GM21390 (cell line): Measurements from ENCODE around the gene CCDC179.

Experiments used
- ATAC-seq: cut with Tn5 transposase; IDR thresholded peaks from one replicate; pipeline ENCODE4 v1.9.1; 2021; ENCODE audit not compliant: unreplicated experiment

Gene CCDC179

DNA sequence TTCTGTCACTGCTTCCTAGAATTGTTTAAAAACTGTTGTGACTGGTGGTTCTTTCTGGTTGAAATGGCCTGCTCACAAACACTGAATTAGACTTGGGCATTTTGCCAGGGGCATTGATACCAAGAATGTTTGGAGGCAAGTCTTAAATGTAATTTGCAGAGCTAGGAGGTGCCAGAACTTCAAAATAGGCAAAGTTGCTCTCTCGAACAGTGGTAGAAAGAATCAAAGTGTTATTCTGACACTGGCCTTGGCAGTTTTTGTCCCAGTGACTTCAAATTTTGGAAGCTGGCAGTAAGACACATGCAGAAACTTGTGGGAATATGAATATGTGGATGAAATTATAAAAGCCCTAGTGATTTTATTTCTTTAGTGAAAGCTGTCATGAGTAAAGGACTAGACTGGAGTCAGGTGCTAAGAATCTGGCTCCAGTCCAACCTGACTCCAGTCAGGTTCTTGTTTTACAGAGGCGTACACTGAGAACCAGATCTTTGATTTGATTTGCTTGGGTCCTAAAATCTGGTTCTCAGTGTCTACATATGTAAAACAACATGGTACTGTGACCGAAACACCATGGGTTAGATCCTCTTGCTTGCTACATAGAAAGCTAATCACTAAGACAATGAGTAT lies 51.6 kb downstream of the CCDC179 start:
- peak; percentile 22 for ATAC-seq

DNA sequence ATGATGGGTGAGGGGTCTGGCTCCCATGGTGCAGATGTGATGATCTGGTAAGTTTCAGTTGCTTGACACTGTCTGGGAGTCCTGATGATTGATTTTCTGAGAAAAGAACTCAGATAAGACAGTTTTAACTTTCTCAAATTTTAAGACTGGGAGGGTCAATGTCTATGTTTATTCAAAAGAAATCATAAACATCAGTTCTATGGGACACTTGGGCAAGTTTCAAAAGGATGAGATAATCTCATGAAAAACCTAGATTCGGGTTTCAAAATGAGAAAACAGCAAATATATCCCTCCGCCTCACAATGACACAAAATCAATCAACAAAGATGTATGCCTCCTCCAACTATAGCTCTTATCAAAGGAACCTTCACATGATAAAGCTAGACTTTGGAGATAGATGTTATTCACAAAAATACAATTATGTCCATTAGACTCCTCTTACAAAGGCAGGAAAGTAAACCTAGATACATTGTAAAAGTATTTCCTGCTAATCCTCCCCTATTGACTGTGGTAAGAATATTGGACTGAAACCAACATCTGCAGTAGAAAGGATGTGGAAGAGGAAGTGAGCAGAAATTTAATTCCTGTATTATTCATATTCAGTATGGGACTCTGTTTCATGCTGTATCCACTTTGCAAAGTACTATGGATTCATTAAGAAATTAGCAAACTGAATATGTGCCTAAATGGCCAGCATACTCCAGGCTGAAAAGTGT lies 52.3 kb downstream of the CCDC179 start:
- ATAC-seq, result peak; percentile 92

DNA sequence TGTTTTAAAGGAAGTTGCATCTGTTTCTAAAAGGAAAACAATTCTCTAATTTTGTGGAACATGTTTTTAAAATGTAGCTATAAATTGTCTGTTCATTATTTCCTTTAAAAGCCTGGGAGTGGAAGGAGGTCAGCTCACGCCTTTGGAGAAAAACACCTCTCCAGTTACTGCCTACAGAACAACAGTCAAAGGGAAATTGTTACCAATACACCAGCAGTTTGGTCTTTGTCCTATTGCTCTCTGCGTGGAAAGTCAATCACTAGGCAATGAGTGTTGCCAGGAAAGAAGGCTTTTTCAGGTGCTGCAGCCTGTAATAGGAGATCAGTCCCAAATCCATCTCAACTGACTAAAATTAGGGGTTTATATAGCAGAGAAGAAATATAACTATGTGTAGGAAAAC lies 52.9 kb downstream of the CCDC179 start:
- ATAC-seq, result no peak

DNA sequence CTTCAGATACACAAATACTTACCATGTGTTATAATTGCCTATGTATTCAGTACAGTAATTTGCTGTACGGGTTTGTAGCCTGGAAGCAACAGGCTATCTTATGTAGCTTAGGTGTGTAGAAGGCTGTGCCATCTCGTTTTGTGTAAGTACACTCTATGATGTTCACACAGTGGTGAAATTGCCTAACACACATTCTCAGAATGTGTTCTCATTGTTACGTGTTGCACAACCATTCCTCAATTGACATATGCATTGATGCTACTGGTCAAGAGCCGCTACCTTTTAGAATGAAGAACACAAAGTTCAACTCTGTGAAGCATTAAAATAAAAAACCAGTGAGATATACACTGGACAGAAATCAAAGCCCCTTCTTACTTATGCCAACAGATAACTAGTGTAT lies 57.4 kb downstream of the CCDC179 start:
- ATAC-seq, result no peak

DNA sequence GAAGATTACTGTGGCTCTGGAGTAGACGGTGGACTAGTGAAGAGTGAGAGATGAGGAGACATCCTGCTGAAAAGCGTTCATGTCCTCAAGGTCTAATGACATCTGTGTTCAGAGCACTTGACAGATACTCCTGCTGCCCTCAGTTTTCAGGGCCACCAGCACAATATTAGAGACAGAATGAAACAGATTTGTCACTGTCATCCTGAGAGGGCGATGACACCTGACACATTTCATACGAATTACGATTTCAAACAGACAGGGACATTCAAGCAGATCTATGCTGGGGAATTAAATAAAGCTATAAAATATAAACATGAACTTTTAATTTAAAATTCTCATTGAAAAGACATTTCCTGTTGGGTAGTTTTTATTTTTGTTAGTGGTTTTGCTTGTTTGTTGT lies 59.8 kb downstream of the CCDC179 start:
- no peak for ATAC-seq

DNA sequence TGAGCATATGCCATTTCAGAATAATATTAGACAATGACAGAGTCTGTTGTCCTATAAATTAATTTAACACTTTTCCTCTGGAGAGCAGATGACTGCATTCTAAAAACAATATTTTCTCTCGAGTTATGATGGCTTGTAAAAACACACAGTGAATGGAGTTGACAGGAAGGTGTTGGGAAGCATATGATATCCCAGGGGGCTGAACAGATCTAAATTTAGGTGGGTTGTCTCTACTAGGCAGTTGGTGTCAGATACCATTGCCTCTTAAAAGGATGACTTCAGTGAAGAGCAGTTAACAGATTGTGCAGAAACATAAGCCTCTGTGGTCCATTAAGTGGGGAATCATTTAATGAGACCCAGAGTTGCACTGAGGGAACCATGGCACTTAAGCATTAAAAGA lies 61.4 kb downstream of the CCDC179 start:
- ATAC-seq, result no peak

DNA sequence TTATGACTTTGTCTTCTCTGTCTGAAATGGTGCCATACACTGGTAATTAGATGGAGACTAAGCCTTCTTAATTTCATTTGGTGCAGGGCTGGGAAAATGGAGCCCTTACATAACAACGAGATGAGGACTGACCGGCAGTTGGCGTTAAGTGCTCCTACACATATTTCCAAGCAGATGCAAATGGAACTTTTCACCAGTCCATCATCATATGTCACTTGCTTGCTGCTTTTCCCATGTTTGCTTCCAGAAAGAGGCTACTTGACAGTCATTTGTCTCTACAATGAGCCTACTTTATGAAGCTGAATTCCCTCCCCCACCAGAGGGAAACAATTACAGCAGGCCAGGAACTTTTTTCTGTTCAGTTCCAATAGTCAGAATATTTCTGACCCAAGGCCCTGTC lies 63.2 kb downstream of the CCDC179 start:
- no peak for ATAC-seq
